Nephron progenitor cell (in vitro differentiated cells): ENCODE results near the gene RNF141.

Source experiments
- DNase-seq: peaks from one replicate; pipeline ENCODE4 v3.0.0; 2021
- H3K27ac Mint-ChIP-seq: 2 replicates; pipeline ENCODE4 v1.8.0; 2021; ENCODE audit warnings: mild to moderate bottlenecking, moderate library complexity, mixed read lengths
- H3K27me3 Mint-ChIP-seq: 2 replicates; pipeline ENCODE4 v1.8.0; 2021; ENCODE audit warnings: mild to moderate bottlenecking, low read depth, mixed read lengths; ENCODE audit not compliant: poor library complexity
- H3K36me3 Mint-ChIP-seq: 2 replicates; pipeline ENCODE4 v1.8.0; 2021; ENCODE audit warnings: low read depth, mixed read lengths
- H3K4me1 Mint-ChIP-seq: 2 replicates; pipeline ENCODE4 v1.8.0; 2021; ENCODE audit warnings: mixed read lengths
- H3K4me3 Mint-ChIP-seq: 2 replicates; pipeline ENCODE4 v1.8.0; 2021; ENCODE audit warnings: mild to moderate bottlenecking, moderate library complexity, mixed read lengths
- H3K9me3 Mint-ChIP-seq: 2 replicates; pipeline ENCODE4 v1.8.0; 2021; ENCODE audit warnings: mild to moderate bottlenecking, moderate library complexity, mixed read lengths
- CTCF ChIP-seq: fragments of 200-600 bp; sonication (generic); IDR thresholded peaks from 2 replicates; pipeline ENCODE4 v1.5.0; 2021; ENCODE audit warnings: antibody characterized with exemption

The RNF141 gene

GRCh38 chr11:10478574-10479550 is 62.1 kb downstream of the RNF141 start:
- no peak for TF ChIP-seq CTCF
- Mint-ChIP-seq H3K27me3 (peaks cover 5% of the 10 kb centered on the region), H3K36me3 (peaks cover 4% of the 10 kb centered on the region), H3K27ac (peak overlapping the region; percentile 12), H3K4me3 (no peak overlapping the region), H3K9me3 (no peaks in the 10 kb centered on the region), H3K4me1 (peaks cover 25% of the 10 kb centered on the region)
- DNase-seq, result no peak

- Mint-ChIP-seq H3K27me3 (peaks cover 5% of the 10 kb centered on the region), H3K27ac (no peak overlapping the region), H3K4me1 (peaks cover 25% of the 10 kb centered on the region), H3K36me3 (peaks cover 4% of the 10 kb centered on the region), H3K9me3 (no peaks in the 10 kb centered on the region), H3K4me3 (no peak overlapping the region)
- no peak for TF ChIP-seq CTCF
- no peak for DNase-seq
Observed at GRCh38 chr11:10478066-10478465, 62.9 kb downstream of the RNF141 start.

- Mint-ChIP-seq H3K27ac (no peak overlapping the region), H3K4me1 (peaks cover 25% of the 10 kb centered on the region), H3K4me3 (no peak overlapping the region), H3K9me3 (no peaks in the 10 kb centered on the region), H3K36me3 (peaks cover 4% of the 10 kb centered on the region), H3K27me3 (peaks cover 5% of the 10 kb centered on the region)
- TF ChIP-seq CTCF, result no peak
- no peak for DNase-seq
Observed at GRCh38 chr11:10477690-10478046, 63.3 kb downstream of the RNF141 start.

GRCh38 chr11:10476927-10477689 is 63.9 kb downstream of the RNF141 start:
- Mint-ChIP-seq H3K4me3 (no peak overlapping the region), H3K36me3 (peaks cover 4% of the 10 kb centered on the region), H3K4me1 (peaks cover 25% of the 10 kb centered on the region), H3K27me3 (peaks cover 5% of the 10 kb centered on the region), H3K27ac (no peak overlapping the region), H3K9me3 (no peaks in the 10 kb centered on the region)
- no peak for DNase-seq
- no peak for TF ChIP-seq CTCF

GRCh38 chr11:10476342-10476741 is 64.6 kb downstream of the RNF141 start:
- Mint-ChIP-seq H3K4me1 (peaks cover 21% of the 10 kb centered on the region), H3K4me3 (no peak overlapping the region), H3K27ac (no peak overlapping the region), H3K9me3 (peaks cover 3% of the 10 kb centered on the region), H3K27me3 (peaks cover 5% of the 10 kb centered on the region), H3K36me3 (peaks cover 4% of the 10 kb centered on the region)
- TF ChIP-seq CTCF, result no peak
- DNase-seq, result no peak
